NCI-H446 treated with DMSO at 0.1 percent for 48 hours (cell line): Measurements from ENCODE around the gene OR8B2.
"Not testable (repeated sequence)": the region's sequence is repeated elsewhere in the genome, so short reads cannot be mapped to it uniquely, and the experiment has no call there.

Experiments used
- DNase-seq: peaks from one replicate; lab custom pipeline; 2025; lab: John Stamatoyannopoulos, UW

The OR8B2 gene

GRCh38 chr11:124384399-124384798, at the start of gene OR8B2:
Gene OR8B2, minus strand, starts transcription at chr11:124384499. Its CDS starts 1,156 bp downstream, at chr11:124383343.
- no peak for DNase-seq

- DNase-seq: no peak
Measured at GRCh38 chr11:124429599-124429998, 45.3 kb upstream of the OR8B2 start.

GRCh38 chr11:124424384-124424921, 40.2 kb upstream of the OR8B2 start, which contains the start of gene OR8B4:
Gene OR8B4, minus strand, starts transcription at chr11:124424871. Its CDS starts 0 bp downstream, at chr11:124424871.
- DNase-seq: no peak

- DNase-seq: no peak
Measured at GRCh38 chr11:124421043-124421442, 36.7 kb upstream of the OR8B2 start.

- DNase-seq: peak; percentile 37
Measured at GRCh38 chr11:124415356-124415923, 31.1 kb upstream of the OR8B2 start.

- DNase-seq: no peak
Measured at GRCh38 chr11:124409906-124410305, 25.6 kb upstream of the OR8B2 start.

GRCh38 chr11:124405581-124405980, 21.3 kb upstream of the OR8B2 start:
- no peak for DNase-seq

- DNase-seq: not testable (repeated sequence)
Measured at GRCh38 chr11:124403186-124403585, 18.9 kb upstream of the OR8B2 start.

- DNase-seq: peak; percentile 28
Measured at GRCh38 chr11:124402326-124402922, 18.1 kb upstream of the OR8B2 start.

- no peak for DNase-seq
Measured at GRCh38 chr11:124398924-124399323, 14.6 kb upstream of the OR8B2 start, which contains the start of gene OR8B3. Gene OR8B3, minus strand, starts transcription at chr11:124399024. Its CDS starts 1,673 bp downstream, at chr11:124397351.

- not testable (repeated sequence) for DNase-seq
Measured at GRCh38 chr11:124396847-124397246, 12.5 kb upstream of the OR8B2 start.

GRCh38 chr11:124394408-124394807, 10.1 kb upstream of the OR8B2 start:
- no peak for DNase-seq

GRCh38 chr11:124382857-124383256, 1.4 kb downstream of the OR8B2 start:
- DNase-seq: not testable (repeated sequence)

- DNase-seq: no peak
Measured at GRCh38 chr11:124380585-124380984, 3.7 kb downstream of the OR8B2 start.

GRCh38 chr11:124376280-124376679, 8.0 kb downstream of the OR8B2 start:
- DNase-seq: no peak

GRCh38 chr11:124359566-124359965, 24.7 kb downstream of the OR8B2 start:
- no peak for DNase-seq

GRCh38 chr11:124346311-124346955, 37.9 kb downstream of the OR8B2 start:
- no peak for DNase-seq

GRCh38 chr11:124344346-124344745, 40.0 kb downstream of the OR8B2 start:
- no peak for DNase-seq

- no peak for DNase-seq
Measured at GRCh38 chr11:124340142-124340447, 44.2 kb downstream of the OR8B2 start.

GRCh38 chr11:124339396-124340141, 44.7 kb downstream of the OR8B2 start:
- DNase-seq: no peak
